HG03159 (cell line): ENCODE data around the gene FXYD4.
"Not testable (repeated sequence)": the region's sequence is repeated elsewhere in the genome, so short reads cannot be mapped to it uniquely, and the experiment has no call there.

Source experiments
- ATAC-seq: cut with Tn5 transposase; IDR thresholded peaks from one replicate; pipeline ENCODE4 v1.9.1; 2021; ENCODE audit warnings: mild to moderate bottlenecking, moderate library complexity; ENCODE audit not compliant: unreplicated experiment

Gene FXYD4

GRCh38 chr10:43410345-43410744, 38.9 kb downstream of the FXYD4 start:
- no peak for ATAC-seq

GRCh38 chr10:43411536-43411935, 40.1 kb downstream of the FXYD4 start:
- no peak for ATAC-seq

GRCh38 chr10:43415544-43415943, 44.1 kb downstream of the FXYD4 start:
- no peak for ATAC-seq

GRCh38 chr10:43417950-43418768, 46.7 kb downstream of the FXYD4 start:
- ATAC-seq: peak; percentile 34

- no peak for ATAC-seq
Measured at GRCh38 chr10:43419997-43420368, 48.5 kb downstream of the FXYD4 start.

- ATAC-seq: peak; percentile 76
Measured at GRCh38 chr10:43420369-43421200, 49.1 kb downstream of the FXYD4 start.

GRCh38 chr10:43421201-43421507, 49.7 kb downstream of the FXYD4 start:
- ATAC-seq: peak; percentile 8

GRCh38 chr10:43421519-43421918, 50.1 kb downstream of the FXYD4 start:
- ATAC-seq: no peak

GRCh38 chr10:43421944-43422343, 50.5 kb downstream of the FXYD4 start:
- ATAC-seq: not testable (repeated sequence)

GRCh38 chr10:43424416-43424815, 53.0 kb downstream of the FXYD4 start:
- ATAC-seq: no peak
